Spleen (tissue), 11 donors: Measurements from ENCODE around the gene LRR1. TPM values are rescaled to one million over a fixed set of nuclear protein-coding genes. Genes with fewer than 3 reads are reported as not detected.
A peak's percentile ranks its signal among the peaks of the same experiment; 100 is the strongest.

ENCODE experiments used
- DNase-seq: peaks from one replicate; pipeline ENCODE4 v3.0.0-alpha.2; 2020
- H3K27ac ChIP-seq, 8 donors: fragments of 200-600 bp; sonication (generic) in 7 of 8; 1 replicate in 4 of 8; 2 replicates in 4 of 8; pipeline versions ENCODE4 v1.5.0 to v1.8.0; 2016 to 2021; ENCODE audit warnings: inconsistent platforms in 4 of 8, mild to moderate bottlenecking in 4 of 8, moderate library complexity in 1 of 8
- H3K27me3 ChIP-seq, 7 donors: fragments of 200-600 bp; sonication (generic) in 6 of 7; replicated peaks in 1 of 7; 1 replicate in 4 of 7; 2 replicates in 3 of 7; pipeline versions ENCODE4 v1.5.0 to v1.8.0; 2016 to 2021; ENCODE audit warnings: inconsistent platforms in 3 of 7, mild to moderate bottlenecking in 1 of 7
- H3K36me3 ChIP-seq, 6 donors: fragments of 200-600 bp; sonication (generic) in 5 of 6; 1 replicate in 4 of 6; 2 replicates in 2 of 6; pipeline versions ENCODE4 v1.5.0 to v1.8.0; 2016 to 2021; ENCODE audit warnings: inconsistent platforms in 2 of 6
- H3K4me1 ChIP-seq, 6 donors: fragments of 200-600 bp; sonication (generic) in 5 of 6; 1 replicate in 3 of 6; 2 replicates in 3 of 6; pipeline versions ENCODE4 v1.5.0 to v1.8.0; 2016 to 2021; ENCODE audit warnings: inconsistent platforms in 3 of 6
- H3K4me3 ChIP-seq, 8 donors: fragments of 200-600 bp; sonication (generic) in 7 of 8; 1 replicate in 4 of 8; 2 replicates in 4 of 8; pipeline versions ENCODE4 v1.5.0 to v1.8.0; 2016 to 2021; ENCODE audit warnings: inconsistent platforms in 4 of 8, mild to moderate bottlenecking in 4 of 8, moderate library complexity in 2 of 8
- H3K9me3 ChIP-seq, 8 donors: fragments of 200-600 bp; sonication (generic) in 7 of 8; 1 replicate in 4 of 8; 2 replicates in 4 of 8; pipeline versions ENCODE4 v1.5.0 to v1.8.0; 2016 to 2021; ENCODE audit warnings: inconsistent platforms in 4 of 8
- POLR2A ChIP-seq, 3 donors: fragments of 450-650 bp; IDR thresholded peaks; one replicate each; pipeline ENCODE4 v1.5.1; 2017; ENCODE audit warnings: antibody characterized with exemption in 3 of 3, mild to moderate bottlenecking in 1 of 3
- POLR2AphosphoS5 ChIP-seq, 3 donors: sonication (generic); formaldehyde crosslinking; IDR thresholded peaks; one replicate each; pipeline ENCODE4 v1.5.1; 2017; ENCODE audit warnings: antibody characterized with exemption in 3 of 3
- WGBS, 5 donors: extraction: QIAGEN DNeasy Blood & Tissue Kit in 3 of 5; methylation state at CpG; one replicate each; pipeline versions ENCODE4 v1.1.5 to v1.1.7; 2013 to 2018; 5-methylcytosine and 5-hydroxymethylcytosine counted together
- intact Hi-C: fragments of 100-400 bp; cut with DNase I; formaldehyde crosslinking; loops from one replicate; pipeline ENCODE4 v1.15.0; 2023; ENCODE audit warnings: low total_unique reads
- polyA plus RNA-seq, 3 donors: library from polyadenylated mRNA; stranded (reverse); fragments of 200-250 nt; gene quantifications; one replicate each; pipeline ENCODE4 v1.2.1, GENCODE V29; 2013
- total RNA-seq, 7 donors: library from RNA; depleted of rRNA in 3 of 7; stranded (reverse); fragments of >200 nt in 3 of 7; fragmentation: NEBNext Ultra II Directional in 4 of 7; extraction: Animal tissue kit (Norgen Biotek cat#: 25700) in 4 of 7; gene quantifications; one replicate each; pipeline versions ENCODE4 v1.1.0 to v1.2.1, GENCODE V29; 2016 to 2021
- TF ChIP-seq, protein P1 (sequence below), 11 experiments: fragments of 200-600 bp in 7 of 11; fragments of 450-650 bp in 4 of 11; sonication (generic) in 4 of 11; IDR thresholded peaks in 8 of 11; conservative IDR thresholded peaks in 3 of 11; 1 replicate in 7 of 11; 2 replicates in 4 of 11; pipeline versions ENCODE4 v1.4.0 to v1.8.0; 2016 to 2021; ENCODE audit warnings: antibody characterized with exemption in 11 of 11, inconsistent platforms in 4 of 11, mild to moderate bottlenecking in 1 of 11
- donor health status: healthy with polysubstance abuse.
- donor health status: DM: no; HTN: no; CAD: no; lungs with moderate emphysema.
- donor health status: DM: no; HTN: no; CAD: no.
- donor health status: Bipolar disorder and iron deficiency.
- donor health status: healthy.
- donor health status: DM: no; HTN: no; CAD: no.
- donor health status: DM: yes; HTN: yes; CAD: no.

LRR1 gene
- total and polyA plus RNA-seq, 10 donors, result 8.8 to 16.5 (median 11.7) TPM

DNA sequence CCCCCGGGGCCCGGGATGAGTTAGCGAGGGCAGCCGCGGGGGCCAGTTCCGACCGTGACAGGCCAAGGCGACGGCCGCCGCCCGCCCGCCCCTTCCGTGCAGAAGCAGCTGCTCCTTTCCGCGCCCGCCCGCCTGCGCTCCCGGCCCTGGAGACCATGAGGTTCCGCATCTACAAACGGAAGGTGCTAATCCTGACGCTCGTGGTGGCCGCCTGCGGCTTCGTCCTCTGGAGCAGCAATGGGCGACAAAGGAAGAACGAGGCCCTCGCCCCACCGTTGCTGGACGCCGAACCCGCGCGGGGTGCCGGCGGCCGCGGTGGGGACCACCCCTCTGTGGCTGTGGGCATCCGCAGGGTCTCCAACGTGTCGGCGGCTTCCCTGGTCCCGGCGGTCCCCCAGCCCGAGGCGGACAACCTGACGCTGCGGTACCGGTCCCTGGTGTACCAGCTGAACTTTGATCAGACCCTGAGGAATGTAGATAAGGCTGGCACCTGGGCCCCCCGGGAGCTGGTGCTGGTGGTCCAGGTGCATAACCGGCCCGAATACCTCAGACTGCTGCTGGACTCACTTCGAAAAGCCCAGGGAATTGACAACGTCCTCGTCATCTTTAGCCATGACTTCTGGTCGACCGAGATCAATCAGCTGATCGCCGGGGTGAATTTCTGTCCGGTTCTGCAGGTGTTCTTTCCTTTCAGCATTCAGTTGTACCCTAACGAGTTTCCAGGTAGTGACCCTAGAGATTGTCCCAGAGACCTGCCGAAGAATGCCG lies 22.6 kb downstream of the LRR1 start:
- 2 to 20% (median 5%) methylated on average over 4 to 65 of the region's 65 CpGs for WGBS, 5 donors
- Histone ChIP-seq H3K36me3 (peaks cover 0 to 40% (median 15%) of the 10 kb centered on the region in 6 donors), H3K27me3 (no peaks in the 10 kb centered on the region), H3K9me3 (no peaks in the 10 kb centered on the region), H3K4me3 (peak overlapping the region; percentile 82 to 98 (median 88)), H3K27ac (peak overlapping the region; percentile 86 to 98 (median 97)), H3K4me1 (peaks cover 39 to 88% (median 73%) of the 10 kb centered on the region in 6 donors)
- intact Hi-C loops, result loop anchor here (10.0 kb wide), 1 partner anchor 214 kb away; no protein-coding TSS in a partner anchor
- peak; percentile 97 for DNase-seq
- TF ChIP-seq, protein P1, sequence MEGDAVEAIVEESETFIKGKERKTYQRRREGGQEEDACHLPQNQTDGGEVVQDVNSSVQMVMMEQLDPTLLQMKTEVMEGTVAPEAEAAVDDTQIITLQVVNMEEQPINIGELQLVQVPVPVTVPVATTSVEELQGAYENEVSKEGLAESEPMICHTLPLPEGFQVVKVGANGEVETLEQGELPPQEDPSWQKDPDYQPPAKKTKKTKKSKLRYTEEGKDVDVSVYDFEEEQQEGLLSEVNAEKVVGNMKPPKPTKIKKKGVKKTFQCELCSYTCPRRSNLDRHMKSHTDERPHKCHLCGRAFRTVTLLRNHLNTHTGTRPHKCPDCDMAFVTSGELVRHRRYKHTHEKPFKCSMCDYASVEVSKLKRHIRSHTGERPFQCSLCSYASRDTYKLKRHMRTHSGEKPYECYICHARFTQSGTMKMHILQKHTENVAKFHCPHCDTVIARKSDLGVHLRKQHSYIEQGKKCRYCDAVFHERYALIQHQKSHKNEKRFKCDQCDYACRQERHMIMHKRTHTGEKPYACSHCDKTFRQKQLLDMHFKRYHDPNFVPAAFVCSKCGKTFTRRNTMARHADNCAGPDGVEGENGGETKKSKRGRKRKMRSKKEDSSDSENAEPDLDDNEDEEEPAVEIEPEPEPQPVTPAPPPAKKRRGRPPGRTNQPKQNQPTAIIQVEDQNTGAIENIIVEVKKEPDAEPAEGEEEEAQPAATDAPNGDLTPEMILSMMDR (IDR thresholded peaks at IDR 0.05 in 8 of 11, conservative IDR thresholded peaks at IDR 0.05 in 3 of 11), result peak in 1 of 11 experiments; percentile 8
- TF ChIP-seq POLR2A (IDR thresholded peaks at IDR 0.05), result no peak

DNA sequence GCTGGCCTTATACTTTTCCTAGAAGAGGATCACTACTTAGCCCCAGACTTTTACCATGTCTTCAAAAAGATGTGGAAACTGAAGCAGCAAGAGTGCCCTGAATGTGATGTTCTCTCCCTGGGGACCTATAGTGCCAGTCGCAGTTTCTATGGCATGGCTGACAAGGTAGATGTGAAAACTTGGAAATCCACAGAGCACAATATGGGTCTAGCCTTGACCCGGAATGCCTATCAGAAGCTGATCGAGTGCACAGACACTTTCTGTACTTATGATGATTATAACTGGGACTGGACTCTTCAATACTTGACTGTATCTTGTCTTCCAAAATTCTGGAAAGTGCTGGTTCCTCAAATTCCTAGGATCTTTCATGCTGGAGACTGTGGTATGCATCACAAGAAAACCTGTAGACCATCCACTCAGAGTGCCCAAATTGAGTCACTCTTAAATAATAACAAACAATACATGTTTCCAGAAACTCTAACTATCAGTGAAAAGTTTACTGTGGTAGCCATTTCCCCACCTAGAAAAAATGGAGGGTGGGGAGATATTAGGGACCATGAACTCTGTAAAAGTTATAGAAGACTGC lies 23.4 kb downstream of the LRR1 start:
- intact Hi-C loops, result loop anchor here (10.0 kb wide), 1 partner anchor 213 kb away; no protein-coding TSS in a partner anchor
- Histone ChIP-seq H3K27ac (peak overlapping the region in 5 of 8 donors; percentile 94 to 98 (median 97)), H3K9me3 (no peaks in the 10 kb centered on the region), H3K4me3 (peak overlapping the region; percentile 82 to 98 (median 88)), H3K4me1 (peaks cover 39 to 83% (median 72%) of the 10 kb centered on the region in 6 donors), H3K36me3 (peaks cover 0 to 40% (median 14%) of the 10 kb centered on the region in 6 donors), H3K27me3 (no peaks in the 10 kb centered on the region)
- no peak for DNase-seq
- WGBS, 5 donors, result 51 to 63% (median 59%) methylated on average over 3 of the region's 3 CpGs
- TF ChIP-seq POLR2A (IDR thresholded peaks at IDR 0.05), result no peak
- no peak for TF ChIP-seq POLR2AphosphoS5 (IDR thresholded peaks at IDR 0.05)
- TF ChIP-seq, protein P1 (IDR thresholded peaks at IDR 0.05 in 8 of 11, conservative IDR thresholded peaks at IDR 0.05 in 3 of 11), result no peak

DNA sequence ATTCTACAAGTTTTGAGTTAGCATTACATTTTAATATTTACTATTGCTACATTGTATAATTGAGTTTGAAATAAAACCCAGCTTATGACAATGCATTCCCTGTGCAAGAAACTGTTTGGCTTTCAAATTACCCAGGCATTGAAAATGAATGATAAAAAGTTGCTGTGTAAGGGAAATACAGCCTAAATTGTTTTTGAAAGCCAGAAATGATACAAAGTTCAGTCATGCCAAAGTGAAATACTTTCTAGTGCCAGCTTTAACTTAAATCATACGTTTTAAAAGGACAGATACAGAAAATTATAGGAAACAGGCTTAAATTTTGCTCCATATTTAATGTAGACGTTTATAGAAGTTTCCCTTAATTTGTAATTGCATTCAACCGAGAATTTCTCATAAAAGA lies 24.6 kb downstream of the LRR1 start:
- Histone ChIP-seq H3K27me3 (no peaks in the 10 kb centered on the region), H3K36me3 (peaks cover 0 to 35% (median 5%) of the 10 kb centered on the region in 6 donors), H3K4me1 (peaks cover 39 to 78% (median 60%) of the 10 kb centered on the region in 6 donors), H3K9me3 (no peaks in the 10 kb centered on the region), H3K4me3 (peak overlapping the region in 2 of 8 donors; percentile 87 to 88), H3K27ac (peak overlapping the region in 5 of 8 donors; percentile 1 to 97 (median 41))
- no peak for TF ChIP-seq POLR2AphosphoS5 (IDR thresholded peaks at IDR 0.05)
- TF ChIP-seq, protein P1 (IDR thresholded peaks at IDR 0.05 in 8 of 11, conservative IDR thresholded peaks at IDR 0.05 in 3 of 11), result no peak
- no peak for TF ChIP-seq POLR2A (IDR thresholded peaks at IDR 0.05)
- intact Hi-C loops, result loop anchor here (10.0 kb wide), 1 partner anchor 211 kb away; no protein-coding TSS in a partner anchor
- DNase-seq, result no peak
- WGBS, 5 donors, result 45 to 70% (median 58%) methylated on average over 3 of the region's 3 CpGs
